GM12873 (cell line): Measurements from ENCODE around the gene SWAP70.

Source experiments
- TF ChIP-seq, protein P1 (sequence below): IDR thresholded peaks from 2 replicates; pipeline ENCODE4 v1.5.1; 2012; ENCODE audit warnings: low read depth, mild to moderate bottlenecking, moderate library complexity, low read length, control low read depth; ENCODE audit not compliant: insufficient read depth; ENCODE audit errors: missing control alignments

SWAP70 gene

DNA sequence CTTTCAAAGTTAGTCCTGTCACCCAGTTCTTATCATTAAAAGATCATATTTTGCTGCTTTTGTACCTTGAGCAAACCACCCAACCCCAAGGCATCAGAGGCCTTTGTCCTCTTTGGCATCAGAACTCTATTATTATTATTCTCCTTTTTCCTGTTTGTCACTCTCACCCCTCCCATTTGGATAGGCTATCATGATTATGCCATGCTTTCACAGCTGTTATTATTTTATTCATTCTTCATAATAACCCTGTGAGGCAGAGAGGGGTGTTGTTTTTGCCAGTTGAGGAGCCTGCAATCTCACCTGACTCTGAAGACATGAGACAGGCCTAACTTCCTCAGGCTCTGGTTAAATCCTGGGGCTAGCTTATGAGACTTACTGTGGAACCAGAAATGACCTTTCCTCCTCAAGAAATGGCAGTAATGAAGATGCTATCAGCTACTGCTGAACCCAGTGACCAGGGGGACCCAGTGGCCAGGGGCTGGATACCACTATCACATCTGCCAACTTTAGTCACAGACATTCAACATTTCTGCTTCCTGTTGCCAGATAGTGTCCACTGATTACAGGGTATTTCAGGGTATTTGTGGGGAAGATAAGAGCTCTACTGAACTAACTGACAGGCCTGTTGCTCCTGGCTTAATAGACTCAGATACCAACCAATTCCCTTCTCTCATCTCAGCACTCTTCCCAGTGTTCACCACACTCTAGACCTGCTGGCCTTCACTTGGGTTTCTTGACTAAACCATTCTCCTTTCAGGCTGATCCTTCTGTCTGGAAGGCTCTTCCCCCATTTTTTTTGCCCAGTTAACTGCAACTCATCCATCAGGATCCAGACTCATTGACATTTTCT lies 11.8 kb upstream of the SWAP70 start:
- TF ChIP-seq, protein P1, sequence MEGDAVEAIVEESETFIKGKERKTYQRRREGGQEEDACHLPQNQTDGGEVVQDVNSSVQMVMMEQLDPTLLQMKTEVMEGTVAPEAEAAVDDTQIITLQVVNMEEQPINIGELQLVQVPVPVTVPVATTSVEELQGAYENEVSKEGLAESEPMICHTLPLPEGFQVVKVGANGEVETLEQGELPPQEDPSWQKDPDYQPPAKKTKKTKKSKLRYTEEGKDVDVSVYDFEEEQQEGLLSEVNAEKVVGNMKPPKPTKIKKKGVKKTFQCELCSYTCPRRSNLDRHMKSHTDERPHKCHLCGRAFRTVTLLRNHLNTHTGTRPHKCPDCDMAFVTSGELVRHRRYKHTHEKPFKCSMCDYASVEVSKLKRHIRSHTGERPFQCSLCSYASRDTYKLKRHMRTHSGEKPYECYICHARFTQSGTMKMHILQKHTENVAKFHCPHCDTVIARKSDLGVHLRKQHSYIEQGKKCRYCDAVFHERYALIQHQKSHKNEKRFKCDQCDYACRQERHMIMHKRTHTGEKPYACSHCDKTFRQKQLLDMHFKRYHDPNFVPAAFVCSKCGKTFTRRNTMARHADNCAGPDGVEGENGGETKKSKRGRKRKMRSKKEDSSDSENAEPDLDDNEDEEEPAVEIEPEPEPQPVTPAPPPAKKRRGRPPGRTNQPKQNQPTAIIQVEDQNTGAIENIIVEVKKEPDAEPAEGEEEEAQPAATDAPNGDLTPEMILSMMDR, result no peak

DNA sequence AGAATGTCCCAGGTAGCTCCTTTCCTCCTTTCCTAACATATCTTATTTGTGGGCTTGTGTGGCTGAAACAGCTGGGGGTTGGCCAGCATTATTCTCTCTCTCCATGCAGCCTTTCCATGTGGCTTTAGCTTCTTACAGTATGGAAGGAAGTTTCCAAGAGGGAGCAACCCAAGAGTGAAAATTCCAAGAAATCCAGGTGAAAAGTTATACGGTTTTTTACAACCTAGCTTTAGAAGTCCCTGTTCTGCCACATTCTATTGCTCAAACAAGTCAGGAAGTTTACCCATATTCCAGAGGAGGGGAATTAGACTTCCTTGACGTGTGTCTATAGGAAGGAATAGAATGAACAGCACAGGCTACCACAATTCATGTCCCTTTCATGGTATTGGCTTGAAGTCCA lies 10.0 kb upstream of the SWAP70 start:
- TF ChIP-seq, protein P1, result no peak

DNA sequence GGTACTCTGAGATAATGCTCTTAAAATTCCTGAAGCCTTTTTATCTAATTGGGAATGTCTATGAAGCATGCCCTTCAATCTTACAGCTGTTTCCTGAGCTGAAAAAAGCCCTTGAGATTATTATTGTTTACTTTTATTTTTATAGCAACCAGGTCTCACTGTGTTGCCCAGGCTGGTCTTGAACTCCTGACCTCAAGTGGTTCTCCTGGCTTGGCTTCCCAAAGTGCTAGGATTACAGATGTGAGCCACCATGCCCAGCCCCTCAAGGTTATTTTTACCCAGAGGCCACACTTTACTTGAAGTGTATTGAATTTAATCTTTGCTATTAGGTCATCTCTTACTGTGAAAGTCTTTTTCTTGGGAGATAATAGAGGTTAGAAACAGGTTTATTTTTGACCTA lies 7.0 kb upstream of the SWAP70 start:
- TF ChIP-seq, protein P1, result no peak

DNA sequence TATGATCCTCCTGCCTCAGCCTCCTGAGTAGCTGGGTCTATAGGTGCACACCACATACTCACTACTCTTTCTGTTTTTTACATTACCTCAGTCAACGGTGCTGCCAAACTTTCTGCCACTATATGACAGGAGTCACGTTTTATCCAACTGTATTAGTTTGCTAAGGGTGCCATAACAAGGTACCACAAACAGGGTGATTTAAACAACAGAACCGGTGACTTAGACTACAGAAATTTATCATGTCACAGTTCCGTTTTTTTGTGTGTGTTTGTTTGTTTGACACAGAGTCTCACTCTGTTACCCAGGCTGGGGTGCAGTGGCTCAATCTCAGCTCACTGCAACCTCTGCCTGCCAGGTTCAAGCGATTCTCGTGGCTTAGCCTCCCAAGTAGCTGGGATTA lies 6.3 kb upstream of the SWAP70 start:
- TF ChIP-seq, protein P1, result no peak

DNA sequence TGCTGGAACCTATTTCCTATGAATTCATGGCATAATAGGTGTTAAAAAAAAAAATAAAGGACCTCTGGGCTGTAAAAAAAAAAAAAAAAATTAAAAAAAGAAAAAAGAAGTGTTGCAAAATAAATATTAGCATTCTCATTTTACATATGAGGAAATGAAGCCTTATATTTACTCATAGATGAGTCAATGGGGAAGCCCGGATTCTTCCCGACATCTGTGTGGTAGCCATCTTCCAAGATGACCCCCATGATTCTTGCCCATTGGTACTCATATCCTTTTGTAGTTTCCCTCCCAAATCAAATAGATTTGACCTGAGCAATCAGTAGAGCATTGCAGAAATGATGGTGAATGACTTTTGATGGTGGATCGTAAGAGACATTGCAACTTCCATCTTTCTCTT lies 3.0 kb upstream of the SWAP70 start:
- TF ChIP-seq, protein P1, result no peak

DNA sequence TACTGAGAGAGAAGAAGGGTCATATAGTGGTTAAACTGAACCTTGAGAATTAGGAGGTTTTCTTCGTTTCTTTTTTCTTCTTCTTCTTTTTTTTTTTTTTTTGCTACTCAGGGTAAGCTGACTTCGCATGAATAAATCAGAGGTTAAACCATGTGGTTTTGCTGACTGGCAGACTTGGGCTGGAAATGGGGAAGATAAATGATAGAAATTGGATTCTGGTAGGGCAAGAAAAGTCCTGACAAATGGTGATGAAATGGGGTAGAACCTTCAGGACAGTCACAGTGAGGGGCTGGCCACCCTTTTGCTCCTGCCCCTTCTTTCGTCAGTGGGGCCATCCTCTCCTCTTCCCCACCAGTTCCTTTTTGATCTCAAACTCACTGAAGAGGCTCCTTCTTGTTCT lies 1.6 kb upstream of the SWAP70 start:
- TF ChIP-seq, protein P1, result no peak

DNA sequence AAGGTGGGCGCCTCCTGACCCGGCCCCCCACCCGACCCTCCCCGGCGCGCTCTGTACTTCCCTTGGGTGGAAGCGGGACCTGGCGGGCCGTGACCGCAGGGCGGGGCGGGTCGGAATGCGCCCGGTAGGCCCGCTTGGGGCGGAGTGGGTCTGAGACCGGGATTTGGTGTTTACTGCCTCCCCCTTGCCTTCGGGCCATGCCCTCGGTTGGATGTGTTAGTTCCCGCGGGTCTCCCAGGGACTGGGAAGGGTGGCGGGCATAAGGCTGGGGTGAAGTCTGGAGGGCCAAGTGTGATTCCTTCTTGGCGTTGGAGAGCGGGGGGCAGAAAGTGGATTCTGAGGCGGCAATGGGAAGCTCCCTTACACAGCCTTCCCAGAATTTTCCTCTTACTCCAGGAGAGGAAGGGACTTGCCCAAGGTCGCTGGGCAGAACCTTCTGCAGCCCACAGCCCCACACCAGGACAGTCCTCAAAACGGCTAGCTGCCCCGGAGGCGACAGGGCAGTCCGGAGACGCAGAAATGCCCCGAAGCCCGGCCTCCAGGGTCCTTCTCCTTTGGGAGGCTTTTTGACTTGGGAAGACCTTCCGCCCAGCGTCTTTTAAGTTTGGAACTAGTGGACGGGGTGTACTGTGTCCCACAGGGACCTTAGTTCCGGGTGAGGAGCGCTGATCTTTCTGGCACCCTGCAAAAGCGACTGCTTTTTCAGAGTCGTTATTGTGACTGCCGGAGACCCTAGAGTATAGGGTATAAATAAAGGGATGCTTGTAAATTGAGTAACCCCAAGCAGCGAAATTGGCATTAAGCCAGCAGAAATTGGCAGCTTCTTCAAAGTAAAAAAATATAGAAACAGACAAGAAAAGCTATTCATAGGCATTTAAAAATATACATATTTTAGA lies 647 bp downstream of the SWAP70 start:
- TF ChIP-seq, protein P1, result no peak
